CD4-positive, CD25-positive, alpha-beta regulatory T cell (primary cell): ENCODE results near the gene BPIFB6. TPM values are rescaled to one million over a fixed set of nuclear protein-coding genes. Genes with fewer than 3 reads are reported as not detected.
"Not testable (repeated sequence)": the region's sequence is repeated elsewhere in the genome, so short reads cannot be mapped to it uniquely, and the experiment has no call there.

Source experiments
- ATAC-seq, 2 donors: fragments of 150-1000 bp; cut with Tn5 transposase; one replicate each; pipeline ENCODE4 v1.10.0; 2021; ENCODE audit warnings: low read depth in 2 of 2, moderate number of reproducible peaks in 2 of 2, moderate library complexity in 1 of 2
- DNase-seq, 3 donors: peaks; one replicate each; pipeline versions ENCODE4 v3.0.0 to v3.0.0-alpha.2; 2012 to 2022; ENCODE audit warnings: mixed read lengths in 1 of 3
- H3K27ac ChIP-seq: one replicate; pipeline ENCODE4 v1.7.0; 2013; ENCODE audit warnings: mild to moderate bottlenecking, low read length; ENCODE audit not compliant: insufficient read depth, poor library complexity, severe bottlenecking
- H3K27me3 ChIP-seq: one replicate; pipeline ENCODE4 v1.7.0; 2013; ENCODE audit warnings: low read length; ENCODE audit not compliant: control insufficient read depth, insufficient read depth
- H3K36me3 ChIP-seq: one replicate; pipeline ENCODE4 v1.7.0; 2013; ENCODE audit warnings: mild to moderate bottlenecking, low read length, moderate library complexity; ENCODE audit not compliant: control insufficient read depth, insufficient read depth
- H3K4me1 ChIP-seq: 2 replicates; pipeline ENCODE4 v1.7.0; 2013; ENCODE audit warnings: mild to moderate bottlenecking, low read length; ENCODE audit not compliant: insufficient read depth, control insufficient read depth, poor library complexity, severe bottlenecking
- H3K4me3 ChIP-seq: one replicate; pipeline ENCODE4 v1.7.0; 2013; ENCODE audit warnings: low read depth, mild to moderate bottlenecking, low read length, moderate library complexity
- H3K9me3 ChIP-seq, 2 experiments: 1 replicate in 1 of 2; 2 replicates in 1 of 2; pipeline ENCODE4 v1.7.0; 2013; ENCODE audit warnings: low read length in 2 of 2, mild to moderate bottlenecking in 1 of 2, moderate library complexity in 1 of 2; ENCODE audit not compliant: control insufficient read depth in 2 of 2
- H3K27ac Mint-ChIP-seq, 3 donors: one replicate each; pipeline ENCODE4 v1.8.0; 2020 to 2022; ENCODE audit warnings: mild to moderate bottlenecking in 3 of 3, mixed read lengths in 3 of 3, moderate library complexity in 2 of 3
- H3K27me3 Mint-ChIP-seq: one replicate; pipeline ENCODE4 v1.8.0; 2022; ENCODE audit warnings: mild to moderate bottlenecking, mixed read lengths
- H3K36me3 Mint-ChIP-seq: one replicate; pipeline ENCODE4 v1.8.0; 2020; ENCODE audit warnings: mixed read lengths
- H3K4me1 Mint-ChIP-seq, 4 donors: one replicate each; pipeline ENCODE4 v1.8.0; 2020 to 2022; ENCODE audit warnings: mixed read lengths in 4 of 4, mild to moderate bottlenecking in 1 of 4
- H3K4me3 Mint-ChIP-seq, 4 donors: one replicate each; pipeline ENCODE4 v1.8.0; 2020 to 2022; ENCODE audit warnings: mild to moderate bottlenecking in 4 of 4, mixed read lengths in 4 of 4, moderate library complexity in 3 of 4
- H3K9me3 Mint-ChIP-seq, 7 donors: one replicate each; pipeline ENCODE4 v1.8.0; 2020 to 2022; ENCODE audit warnings: mixed read lengths in 7 of 7, mild to moderate bottlenecking in 3 of 7, moderate library complexity in 2 of 7
- polyA plus RNA-seq, 4 donors: library from polyadenylated mRNA; unstranded; fragments of 300-500 nt; fragmentation: Illumina TruSeq; gene quantifications; one replicate each; pipeline ENCODE4 v1.2.3, GENCODE V29; 2021
- total RNA-seq: library from RNA; stranded (reverse); gene quantifications from one replicate; pipeline ENCODE4 v1.2.3, GENCODE V29; 2022

Gene BPIFB6
- total and polyA plus RNA-seq, 5 donors from 2014 or later, result not detected

DNA sequence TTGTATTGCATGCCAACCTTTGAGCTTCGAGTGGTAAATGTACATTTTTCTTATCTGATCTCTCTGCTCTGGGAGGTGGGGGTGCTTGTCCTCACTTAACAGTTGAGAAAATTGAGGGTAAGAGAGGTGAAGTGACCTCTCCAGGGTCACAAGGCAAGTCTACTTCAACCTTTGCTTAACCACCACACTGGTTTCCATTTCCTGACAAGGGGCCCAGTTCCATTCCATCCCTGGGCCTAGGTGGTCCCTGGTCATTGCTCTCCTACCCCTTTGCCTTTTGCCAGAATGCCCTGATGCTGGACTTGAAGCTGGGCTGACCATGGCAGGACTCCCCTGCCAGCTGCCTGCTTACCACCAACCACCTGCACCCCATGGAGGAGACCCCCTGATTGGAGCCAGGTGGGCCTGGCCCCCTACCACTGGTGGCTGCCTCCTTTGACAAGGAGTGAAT, 12.3 kb downstream of the BPIFB6 start:
- Histone ChIP-seq H3K9me3 (peaks cover 5% of the 10 kb centered on the region in 2 experiments), H3K27me3 (no peaks in the 10 kb centered on the region), H3K4me1 (no peaks in the 10 kb centered on the region), H3K36me3 (no peaks in the 10 kb centered on the region), H3K4me3 (no peak overlapping the region), H3K27ac (no peak overlapping the region)
- DNase-seq (no peak), ATAC-seq (no peak)
- Mint-ChIP-seq H3K27me3 (peaks cover 5% of the 10 kb centered on the region), H3K4me3 (no peak overlapping the region), H3K36me3 (peaks cover 4% of the 10 kb centered on the region), H3K27ac (no peak overlapping the region), H3K9me3 (peaks cover 0 to 11% (median 5%) of the 10 kb centered on the region in 7 donors), H3K4me1 (no peaks in the 10 kb centered on the region)

DNA sequence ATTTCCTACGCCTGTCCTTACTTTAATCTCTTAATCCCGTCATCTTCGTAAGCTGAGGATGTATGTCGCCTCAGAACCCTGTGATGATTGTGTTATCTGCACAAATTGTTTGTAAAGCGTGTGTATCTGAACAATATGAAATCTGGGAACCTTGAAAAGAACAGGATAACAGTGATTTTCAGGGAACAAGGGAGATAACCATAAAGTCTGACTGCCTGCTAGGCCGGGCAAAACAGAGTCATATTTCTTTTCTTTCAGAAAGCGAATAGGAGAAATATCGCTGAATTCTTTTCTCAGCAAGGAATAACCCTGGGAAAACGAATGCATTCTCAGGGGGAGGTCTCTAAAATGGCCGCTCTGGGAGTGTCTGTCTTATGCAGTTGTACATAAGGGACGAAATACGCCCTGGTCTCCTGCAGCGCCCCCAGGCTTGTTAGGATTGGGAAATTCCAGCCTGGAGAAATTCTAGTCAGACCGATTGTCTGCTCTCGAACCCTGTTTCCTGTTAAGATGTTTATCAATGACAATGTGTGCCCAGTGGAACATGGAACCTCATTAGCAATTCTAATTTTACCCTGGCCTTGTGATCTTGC, 13.8 kb downstream of the BPIFB6 start:
- H3K4me3 ChIP-seq, H3K27me3 Mint-ChIP-seq, H3K36me3 ChIP-seq, H3K27me3 ChIP-seq, DNase-seq, H3K4me3 Mint-ChIP-seq, ATAC-seq, H3K27ac ChIP-seq, H3K9me3 ChIP-seq, H3K36me3 Mint-ChIP-seq, H3K4me1 ChIP-seq, H3K4me1 Mint-ChIP-seq: not testable (repeated sequence)
- H3K9me3 Mint-ChIP-seq, result peaks cover 0 to 11% (median 5%) of the 10 kb centered on the region in 7 donors
- H3K27ac Mint-ChIP-seq, result peak overlapping the region in 1 of 3 donors; percentile 43

DNA sequence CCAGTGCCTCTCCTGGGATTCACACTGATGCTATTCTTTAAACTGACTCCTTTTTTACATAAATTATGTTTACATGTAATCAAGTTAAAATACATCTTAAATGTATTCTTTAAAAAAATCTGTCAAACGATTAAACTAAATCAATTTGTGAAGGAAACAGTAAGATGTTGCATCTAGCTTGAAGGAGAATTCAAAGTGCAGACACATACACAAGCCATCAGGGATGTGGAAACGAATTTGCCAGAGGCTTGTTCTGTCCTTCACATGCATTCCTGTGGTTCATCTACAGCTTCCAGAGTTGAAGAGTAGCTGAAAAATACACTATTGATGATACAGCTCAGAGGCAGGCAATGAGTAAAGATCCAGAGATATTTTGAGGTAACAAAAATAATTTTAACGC, 15.0 kb downstream of the BPIFB6 start:
- Histone ChIP-seq H3K4me1 (no peaks in the 10 kb centered on the region), H3K9me3 (peaks cover 5% of the 10 kb centered on the region in 2 experiments), H3K27me3 (no peaks in the 10 kb centered on the region), H3K4me3 (no peak overlapping the region), H3K27ac (no peak overlapping the region), H3K36me3 (no peaks in the 10 kb centered on the region)
- ATAC-seq (no peak), DNase-seq (no peak)
- H3K27me3 Mint-ChIP-seq, result no peaks in the 10 kb centered on the region
- H3K27ac Mint-ChIP-seq, result no peak overlapping the region
- H3K4me1 Mint-ChIP-seq, result peaks cover 0 to 2% (median 0%) of the 10 kb centered on the region in 4 donors
- H3K9me3 Mint-ChIP-seq, result peaks cover 0 to 11% (median 5%) of the 10 kb centered on the region in 7 donors
- H3K36me3 Mint-ChIP-seq, result peaks cover 4% of the 10 kb centered on the region
- H3K4me3 Mint-ChIP-seq, result no peak overlapping the region

DNA sequence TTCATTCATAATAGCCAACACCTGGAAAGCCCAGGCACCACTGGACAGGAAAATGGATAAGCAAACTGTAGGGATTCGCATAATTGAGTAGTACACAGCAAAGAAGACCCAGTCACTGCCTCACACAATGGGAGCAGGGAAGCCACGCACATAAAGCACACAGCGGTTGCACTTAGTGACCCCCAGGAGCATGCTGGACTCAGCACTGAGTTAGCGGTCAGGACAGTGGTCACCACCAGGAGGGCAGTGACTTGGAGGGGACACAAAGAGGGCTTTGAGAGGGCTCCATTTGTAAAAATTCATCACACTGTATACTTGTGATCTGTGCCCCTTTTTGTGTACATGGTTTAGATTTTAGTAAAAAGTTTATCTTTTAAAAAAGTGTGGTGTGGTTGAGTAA, 19.9 kb downstream of the BPIFB6 start:
- H3K4me3 Mint-ChIP-seq, result no peak overlapping the region
- no peak for ATAC-seq

DNA sequence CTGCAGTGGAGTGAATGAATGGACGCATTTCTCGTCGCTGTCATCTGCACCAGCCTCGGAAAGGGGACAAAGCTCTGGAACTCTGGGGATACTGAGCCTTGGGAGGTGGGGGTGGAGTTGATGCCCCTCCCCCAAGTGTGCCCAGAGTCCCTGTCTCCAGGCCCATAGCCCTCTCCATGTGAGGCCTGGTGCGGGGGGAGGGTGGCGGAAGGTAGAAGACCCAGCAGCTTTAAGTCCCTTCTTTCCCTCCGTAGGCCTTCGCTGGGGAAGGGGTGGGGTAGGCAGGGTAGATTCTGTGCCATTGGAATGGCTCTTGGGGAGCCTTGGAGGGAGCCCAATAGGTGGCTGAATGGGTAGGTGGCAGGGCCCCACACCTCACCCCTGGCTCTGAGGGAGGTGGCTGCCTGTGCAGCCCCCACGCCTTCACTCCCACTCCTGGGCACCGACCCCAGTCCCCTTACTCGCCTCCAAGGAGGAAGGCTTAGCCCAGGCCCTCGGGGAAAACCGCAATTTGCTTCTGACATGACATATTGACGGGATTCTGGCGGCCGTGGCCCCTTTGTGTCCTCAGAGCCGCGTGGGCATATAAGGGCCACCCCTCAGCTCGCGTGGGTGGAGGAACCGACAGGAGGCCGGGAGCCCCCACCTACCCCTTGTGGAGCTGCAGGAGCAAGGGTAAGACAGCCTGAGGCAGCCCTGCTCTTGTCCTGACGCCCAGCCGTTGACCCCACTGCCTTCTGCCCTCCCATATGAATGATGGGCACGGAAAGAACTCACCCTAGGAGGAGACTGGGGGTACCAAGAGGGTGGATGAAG, 22.1 kb downstream of the BPIFB6 start, which contains the start of gene BPIFB3:
Gene BPIFB3, plus strand, starts transcription at position 613 of the 816 bp plus-strand sequence. CDS start 1,533 bp downstream, outside the sequence.
- peak within 1 kb of the TSS in 1 of 3 donors; percentile 45 for H3K27ac Mint-ChIP-seq
- H3K9me3 ChIP-seq, result no peaks in the 10 kb centered on the region
- H3K27me3 ChIP-seq, result no peaks in the 10 kb centered on the region
- no peaks in the 10 kb centered on the region for H3K27me3 Mint-ChIP-seq
- peaks cover 0 to 2% (median 0%) of the 10 kb centered on the region in 7 donors for H3K9me3 Mint-ChIP-seq
- DNase-seq, result no peak
- no peak for ATAC-seq
- no peak within 1 kb of the TSS for H3K27ac ChIP-seq
- H3K4me1 Mint-ChIP-seq, result peaks cover 0 to 5% (median 0%) of the 10 kb centered on the region in 4 donors
- H3K4me1 ChIP-seq, result no peaks in the 10 kb centered on the region
- no peaks in the 10 kb centered on the region for H3K36me3 Mint-ChIP-seq
- no peak within 1 kb of the TSS for H3K4me3 Mint-ChIP-seq
- no peak within 1 kb of the TSS for H3K4me3 ChIP-seq
- H3K36me3 ChIP-seq, result no peaks in the 10 kb centered on the region

More for the DNA sequence above, 19.9 kb downstream of the BPIFB6 start:
- Histone ChIP-seq H3K4me1 (no peaks in the 10 kb centered on the region), H3K27me3 (no peaks in the 10 kb centered on the region), H3K9me3 (no peaks in the 10 kb centered on the region), H3K36me3 (no peaks in the 10 kb centered on the region), H3K4me3 (no peak overlapping the region), H3K27ac (no peak overlapping the region)
- Mint-ChIP-seq H3K9me3 (peaks cover 0 to 6% (median 0%) of the 10 kb centered on the region in 7 donors), H3K27ac (peak overlapping the region in 2 of 3 donors; percentile 56 to 75), H3K4me1 (peaks cover 0 to 5% (median 0%) of the 10 kb centered on the region in 4 donors), H3K36me3 (peaks cover 2% of the 10 kb centered on the region), H3K27me3 (no peaks in the 10 kb centered on the region)
- DNase-seq, result no peak

DNA sequence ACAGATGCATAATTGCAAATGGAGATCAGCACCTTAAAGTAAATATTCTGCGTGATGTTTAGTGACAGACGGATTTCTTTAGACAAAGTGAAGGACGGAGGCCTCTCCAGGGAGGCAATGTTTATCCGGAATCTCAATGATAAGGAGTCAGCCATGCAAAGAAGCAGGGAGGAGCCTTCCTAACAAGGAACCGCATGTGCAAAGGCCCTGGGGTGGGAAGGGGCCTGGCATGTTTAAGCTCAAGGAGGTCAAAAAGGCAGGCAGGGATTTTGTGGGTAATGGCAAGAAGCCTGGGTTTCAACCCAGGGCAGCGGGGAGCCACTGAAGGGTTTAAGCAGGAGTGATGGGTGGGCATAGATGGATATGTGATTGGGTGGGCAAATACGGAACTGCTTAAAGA, 22.9 kb downstream of the BPIFB6 start:
- Histone ChIP-seq H3K27ac (no peak overlapping the region), H3K9me3 (no peaks in the 10 kb centered on the region), H3K4me1 (no peaks in the 10 kb centered on the region), H3K36me3 (no peaks in the 10 kb centered on the region), H3K4me3 (no peak overlapping the region), H3K27me3 (no peaks in the 10 kb centered on the region)
- ATAC-seq (no peak), DNase-seq (no peak)
- no peaks in the 10 kb centered on the region for H3K9me3 Mint-ChIP-seq
- H3K4me3 Mint-ChIP-seq, result no peak overlapping the region
- H3K27ac Mint-ChIP-seq, result peak overlapping the region in 1 of 3 donors; percentile 45
- H3K27me3 Mint-ChIP-seq, result no peaks in the 10 kb centered on the region
- H3K36me3 Mint-ChIP-seq, result no peaks in the 10 kb centered on the region
- H3K4me1 Mint-ChIP-seq, result peaks cover 0 to 5% (median 0%) of the 10 kb centered on the region in 4 donors

DNA sequence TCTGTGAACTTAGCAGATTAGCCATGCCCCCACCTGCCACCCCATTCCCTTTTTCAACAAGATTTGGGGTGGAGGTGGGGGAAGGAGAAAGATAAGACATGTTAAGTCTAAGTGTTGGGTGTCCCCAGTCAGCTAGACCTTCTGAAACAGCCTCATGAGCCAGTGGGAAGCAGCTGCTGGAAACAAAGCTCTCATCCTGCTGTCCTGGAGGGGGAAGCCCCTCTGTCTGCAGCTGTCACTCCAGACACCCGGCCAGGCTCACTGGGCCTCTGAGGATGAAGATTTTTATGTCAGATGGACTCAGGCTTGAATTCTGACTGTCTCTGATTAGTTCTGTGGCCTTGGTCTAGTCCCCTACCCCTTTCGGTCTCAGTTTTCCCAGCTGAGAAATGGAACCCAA, 23.3 kb downstream of the BPIFB6 start:
- ATAC-seq (no peak), DNase-seq (no peak)
- H3K27ac ChIP-seq, result no peak overlapping the region
- H3K4me3 ChIP-seq, result no peak overlapping the region
- peaks cover 0 to 5% (median 0%) of the 10 kb centered on the region in 4 donors for H3K4me1 Mint-ChIP-seq
- no peaks in the 10 kb centered on the region for H3K36me3 ChIP-seq
- H3K27me3 ChIP-seq, result no peaks in the 10 kb centered on the region
- no peaks in the 10 kb centered on the region for H3K9me3 Mint-ChIP-seq
- H3K27me3 Mint-ChIP-seq, result no peaks in the 10 kb centered on the region
- H3K9me3 ChIP-seq, result no peaks in the 10 kb centered on the region
- no peaks in the 10 kb centered on the region for H3K36me3 Mint-ChIP-seq
- no peak overlapping the region for H3K4me3 Mint-ChIP-seq
- no peaks in the 10 kb centered on the region for H3K4me1 ChIP-seq
- H3K27ac Mint-ChIP-seq, result peak overlapping the region in 1 of 3 donors; percentile 83
